Urothelium cell line (cell line): ENCODE data around the gene MAB21L4.

Experiments used
- DNase-seq: peaks from one replicate; pipeline ENCODE4 v3.0.0; 2011; ENCODE audit warnings: low spot score, mixed read lengths
- FAIRE-seq: peaks from 2 replicates; lab custom pipeline; 2011; peaks lifted over from hg19 to GRCh38; lab: Jason Lieb, UNC

Gene MAB21L4

DNA sequence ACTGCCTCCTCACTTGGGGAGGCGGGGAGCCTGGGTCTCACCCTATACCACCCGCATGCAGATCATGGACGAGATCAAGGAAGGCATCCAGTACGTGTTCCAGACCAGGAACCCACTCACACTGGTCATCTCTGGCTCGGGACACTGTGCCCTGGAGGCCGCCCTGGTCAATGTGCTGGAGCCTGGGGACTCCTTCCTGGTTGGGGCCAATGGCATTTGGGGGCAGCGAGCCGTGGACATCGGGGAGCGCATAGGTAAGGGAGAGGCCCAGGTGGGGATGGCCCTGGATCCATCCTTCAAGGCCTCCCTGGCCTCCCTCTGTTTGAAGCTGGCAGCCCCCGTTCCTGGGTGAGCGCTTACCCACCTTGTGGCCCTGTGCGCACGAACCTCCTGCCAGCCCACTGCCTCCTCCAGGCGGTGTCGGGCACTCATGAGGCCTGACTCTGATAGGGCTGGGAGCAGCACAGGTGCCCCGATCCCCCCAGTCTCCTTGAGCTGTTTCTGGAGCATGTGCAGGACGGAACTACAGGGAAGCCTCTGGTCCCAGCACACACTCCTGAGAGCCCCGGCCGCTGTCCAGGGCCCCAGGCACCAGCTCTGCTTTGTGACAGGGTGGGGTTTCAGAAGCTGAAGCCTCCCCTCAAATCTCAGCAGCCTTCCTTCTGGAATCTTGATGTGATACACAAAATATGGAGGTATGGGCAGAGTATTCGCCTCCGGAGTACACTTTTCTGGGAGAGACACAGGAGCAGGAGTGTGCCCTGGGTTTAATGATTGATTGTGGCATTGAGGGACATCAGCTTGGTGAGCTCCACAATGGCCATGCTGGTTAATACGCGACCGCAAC lies 26.6 kb downstream of the MAB21L4 start:
- DNase-seq (no peak), FAIRE-seq (no peak)

DNA sequence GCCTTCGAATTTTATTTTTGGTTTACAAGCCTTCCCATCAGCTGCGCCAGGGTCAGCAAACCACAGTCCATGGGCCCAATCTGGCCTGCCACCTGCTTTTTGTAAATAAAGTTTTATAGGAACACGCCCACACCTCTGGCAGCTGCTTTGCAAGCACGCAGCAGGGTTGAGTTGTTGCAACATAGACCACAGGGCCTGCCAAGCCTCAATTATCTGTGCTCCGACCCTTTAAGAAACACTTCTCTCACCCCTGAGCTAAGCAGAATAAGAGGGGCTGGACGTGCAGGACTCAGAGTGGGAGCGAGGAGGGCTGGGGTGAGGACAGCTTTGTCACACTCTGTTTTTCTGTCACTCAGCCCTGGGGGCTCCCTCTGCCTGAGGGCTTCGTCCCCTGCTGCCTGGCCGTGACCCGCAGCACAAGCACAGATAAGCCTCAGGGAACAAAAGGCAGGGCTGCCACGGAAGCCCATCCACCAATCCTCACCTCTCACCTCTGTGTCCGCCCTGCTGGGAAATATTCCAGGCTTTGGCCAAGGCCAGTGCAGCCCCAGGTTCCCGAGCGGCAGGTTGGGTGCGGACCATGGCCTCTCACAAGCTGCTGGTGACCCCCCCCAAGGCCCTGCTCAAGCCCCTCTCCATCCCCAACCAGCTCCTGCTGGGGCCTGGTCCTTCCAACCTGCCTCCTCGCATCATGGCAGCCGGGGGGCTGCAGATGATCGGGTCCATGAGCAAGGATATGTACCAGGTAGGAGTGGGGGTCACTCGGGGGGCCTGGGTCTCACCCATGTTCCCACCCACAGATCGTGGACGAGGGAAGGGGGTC lies 27.5 kb downstream of the MAB21L4 start, which contains the start of gene AGXT:
Gene AGXT, plus strand, starts transcription at position 539 of the 823 bp plus-strand sequence. Its CDS starts 42 bp downstream, at position 581.
- no peak for DNase-seq
- FAIRE-seq: no peak

DNA sequence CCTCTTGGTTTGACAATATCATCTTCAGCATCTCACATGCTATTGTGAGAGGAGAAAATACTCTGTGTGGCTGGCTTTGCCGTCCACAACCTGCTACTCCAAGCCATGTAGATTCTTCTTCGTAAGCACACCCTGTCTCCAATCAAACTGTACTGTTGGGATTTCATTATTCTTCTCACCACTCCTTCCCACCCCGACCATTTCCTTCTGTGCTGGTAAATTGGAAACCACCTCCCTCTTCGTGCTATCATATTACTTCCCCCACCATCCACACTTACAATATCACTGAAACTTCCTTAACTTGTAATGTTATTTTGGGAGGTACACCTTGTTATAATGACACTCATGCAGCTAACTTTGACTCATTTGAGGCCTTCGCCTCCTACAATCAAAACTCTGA lies 30.6 kb downstream of the MAB21L4 start:
- DNase-seq (no peak), FAIRE-seq (no peak)

DNA sequence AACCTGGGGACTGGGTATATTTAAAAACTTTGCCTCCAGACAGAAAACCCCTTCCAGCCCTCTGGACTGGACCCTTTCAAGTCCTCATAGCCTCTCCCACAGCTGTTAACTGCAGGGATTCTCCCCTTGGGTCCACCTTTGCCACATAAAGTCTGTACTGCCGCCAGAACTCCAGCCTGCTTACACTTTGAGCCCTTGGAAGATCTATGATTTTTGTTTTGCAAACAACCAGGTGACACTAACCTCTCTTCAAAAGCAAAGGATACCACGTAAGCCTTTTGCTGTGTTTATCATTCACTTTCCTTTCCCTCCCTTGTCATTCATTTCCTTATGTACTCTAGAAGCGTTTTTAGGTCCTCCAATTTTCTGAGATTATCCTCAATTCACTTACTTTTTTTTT lies 31.5 kb downstream of the MAB21L4 start:
- FAIRE-seq (no peak), DNase-seq (no peak)

DNA sequence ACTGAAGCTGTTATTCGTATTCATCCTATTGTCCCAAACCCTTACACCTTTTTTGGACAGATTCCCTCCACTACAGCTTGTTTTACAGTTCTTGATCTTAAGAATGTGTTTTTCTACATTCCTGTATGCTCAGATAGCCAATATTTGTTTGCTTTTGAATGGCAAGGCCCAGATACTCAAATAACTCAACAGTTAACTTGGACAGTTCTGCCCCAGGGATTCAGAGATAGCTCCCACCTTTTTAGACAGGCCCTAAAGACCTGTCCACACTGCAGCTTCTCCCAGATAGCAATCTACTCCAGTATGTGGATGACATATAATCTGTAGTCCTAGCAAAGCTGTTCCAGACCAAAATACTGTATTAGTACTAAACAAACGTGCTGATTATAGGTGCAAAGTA lies 34.4 kb downstream of the MAB21L4 start:
- no peak for FAIRE-seq
- no peak for DNase-seq

DNA sequence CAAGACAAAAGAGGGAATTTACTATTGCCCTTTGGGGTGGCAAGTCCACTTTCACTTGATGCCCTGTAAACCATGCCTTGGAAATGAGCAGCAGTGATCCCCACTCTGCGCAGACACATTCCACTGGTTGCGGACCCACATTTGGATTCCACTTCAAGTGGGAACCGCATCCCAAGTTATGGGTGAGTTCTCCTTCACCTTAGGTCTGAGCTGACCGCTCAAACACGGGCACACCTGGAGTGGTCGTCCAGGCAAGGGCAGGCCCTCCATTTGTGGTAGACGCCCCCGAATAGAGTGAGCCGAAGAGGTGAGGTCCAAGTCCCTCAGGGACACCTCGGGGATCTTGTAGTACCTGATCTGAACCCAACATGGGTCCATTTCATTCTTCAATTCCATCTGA lies 37.1 kb downstream of the MAB21L4 start:
- no peak for DNase-seq
- FAIRE-seq: no peak

DNA sequence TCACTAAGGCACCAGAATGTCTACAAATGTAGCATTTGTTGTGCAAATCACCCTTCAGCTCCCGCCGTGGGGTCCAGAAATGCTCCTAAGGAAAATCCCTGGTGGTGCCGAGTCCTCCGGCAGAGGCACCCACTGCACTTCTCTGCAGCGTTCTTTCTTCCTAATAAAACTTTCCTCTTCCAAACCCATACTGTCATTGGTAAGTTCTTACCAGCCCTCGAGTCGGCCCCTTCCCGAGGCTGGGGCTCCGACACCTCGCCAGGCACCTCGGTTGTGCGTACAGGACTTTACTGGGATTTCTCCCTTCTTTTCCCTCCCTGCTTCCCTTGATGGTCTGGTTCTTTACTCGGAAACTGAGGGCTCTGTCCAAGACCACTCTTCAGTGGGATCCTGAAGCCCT lies 37.6 kb downstream of the MAB21L4 start:
- FAIRE-seq (no peak), DNase-seq (no peak)

DNA sequence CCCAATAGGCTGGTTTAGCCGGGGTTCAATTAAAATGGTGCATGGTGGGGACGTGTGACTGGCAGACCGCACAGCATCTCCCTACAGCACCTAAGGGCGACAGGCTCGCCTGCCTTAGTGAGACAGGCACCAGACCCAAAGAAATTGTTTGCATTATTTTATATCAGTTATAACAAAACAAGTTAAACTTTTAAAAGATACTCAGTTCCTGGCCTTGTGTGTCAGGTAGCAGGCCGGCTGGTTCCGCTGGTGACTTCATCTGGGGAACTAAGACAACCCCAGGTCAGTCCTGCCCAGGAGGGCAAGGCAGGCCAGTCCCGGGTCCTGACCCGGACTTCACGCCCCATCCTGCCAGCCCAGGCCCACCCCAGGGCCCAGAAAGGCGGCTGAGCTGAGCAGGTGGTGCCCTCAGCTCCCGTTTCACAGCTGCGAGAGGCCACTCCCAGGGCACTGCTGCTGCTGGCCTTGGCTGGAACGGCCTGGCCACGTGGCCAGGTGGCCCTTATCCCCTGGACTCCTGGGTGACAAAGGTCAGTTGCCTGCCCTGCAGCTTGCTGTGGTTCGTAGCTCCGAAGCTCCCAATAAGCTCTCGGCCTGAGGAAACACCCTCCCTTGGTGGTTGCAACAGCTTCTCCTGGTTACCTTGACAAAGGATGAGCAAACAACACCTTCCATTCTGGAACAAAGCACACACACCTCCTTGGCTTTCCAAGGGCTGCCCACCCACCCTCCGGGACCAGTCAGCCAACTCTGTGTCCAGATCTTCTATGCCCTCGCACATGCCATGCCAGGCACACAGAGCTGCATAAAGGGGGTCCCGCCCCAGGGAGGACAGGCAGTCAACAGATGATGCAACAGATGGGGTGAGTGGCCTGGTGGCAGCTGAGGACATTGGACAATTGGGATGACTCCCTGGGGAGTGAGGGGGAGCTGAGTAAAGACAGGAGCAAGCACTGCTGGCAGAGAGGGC lies 38.6 kb downstream of the MAB21L4 start:
- DNase-seq (no peak), FAIRE-seq (no peak)

DNA sequence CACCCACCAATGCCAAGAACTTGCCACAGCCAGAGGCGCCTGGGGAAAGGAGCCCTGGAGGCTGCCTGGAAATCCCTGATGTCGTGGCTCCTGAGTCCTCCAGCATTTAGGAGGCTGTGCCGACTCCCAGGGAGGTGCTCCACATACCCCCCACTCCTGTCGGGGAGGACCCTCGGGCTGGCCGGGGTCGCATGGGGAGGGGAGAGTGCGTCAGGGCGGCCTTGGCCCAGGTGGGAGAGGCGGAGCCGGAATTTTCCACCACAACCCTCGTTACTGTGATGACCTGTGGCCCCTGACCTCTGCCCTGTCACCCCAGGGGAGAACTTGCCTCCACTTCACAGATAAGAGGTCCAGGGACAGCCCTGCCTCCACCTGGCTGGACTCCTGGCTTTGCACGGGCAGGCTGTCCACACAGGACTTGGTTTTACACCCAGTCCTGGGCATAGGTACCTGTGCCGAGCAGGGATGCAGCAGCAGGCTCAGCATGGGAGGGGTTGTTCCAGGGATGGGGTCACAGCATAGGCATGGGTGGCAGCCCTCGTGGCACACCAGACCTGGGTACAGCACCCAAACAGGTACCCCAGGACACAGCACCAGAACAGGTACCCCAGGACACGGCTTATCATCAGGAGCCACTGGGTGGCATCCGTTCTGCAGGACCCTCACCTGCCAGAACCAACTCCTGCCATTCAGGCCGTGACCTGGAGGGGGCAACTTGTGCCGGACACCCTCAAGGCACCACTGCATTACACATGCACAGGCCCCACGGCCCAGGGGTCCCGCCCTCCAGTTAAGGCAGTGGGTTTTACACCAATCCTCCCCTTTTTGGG lies 39.6 kb downstream of the MAB21L4 start:
- DNase-seq: no peak

DNA sequence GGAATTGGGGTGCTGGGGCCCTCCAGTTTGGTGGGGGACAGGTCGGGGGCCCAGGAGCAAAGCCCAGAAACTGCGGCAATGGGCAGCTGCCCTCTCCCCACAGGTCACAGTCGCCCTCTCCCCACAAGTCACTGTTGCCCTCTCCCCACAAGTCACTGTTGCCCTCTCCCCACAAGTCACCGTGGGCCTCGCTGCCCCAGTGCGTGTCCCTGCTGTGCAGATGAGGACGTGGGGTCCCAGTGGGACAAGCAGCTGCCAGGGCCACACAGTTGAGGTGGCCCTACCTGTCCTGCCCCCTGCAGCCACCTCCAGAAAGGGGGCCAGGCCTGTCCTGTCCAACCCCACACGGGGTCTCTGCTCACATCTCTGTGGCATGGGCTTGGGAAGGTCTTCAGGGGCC lies 40.3 kb downstream of the MAB21L4 start:
- FAIRE-seq: no peak
- DNase-seq: no peak

More for the DNA sequence above, 39.6 kb downstream of the MAB21L4 start:
- FAIRE-seq: no peak

DNA sequence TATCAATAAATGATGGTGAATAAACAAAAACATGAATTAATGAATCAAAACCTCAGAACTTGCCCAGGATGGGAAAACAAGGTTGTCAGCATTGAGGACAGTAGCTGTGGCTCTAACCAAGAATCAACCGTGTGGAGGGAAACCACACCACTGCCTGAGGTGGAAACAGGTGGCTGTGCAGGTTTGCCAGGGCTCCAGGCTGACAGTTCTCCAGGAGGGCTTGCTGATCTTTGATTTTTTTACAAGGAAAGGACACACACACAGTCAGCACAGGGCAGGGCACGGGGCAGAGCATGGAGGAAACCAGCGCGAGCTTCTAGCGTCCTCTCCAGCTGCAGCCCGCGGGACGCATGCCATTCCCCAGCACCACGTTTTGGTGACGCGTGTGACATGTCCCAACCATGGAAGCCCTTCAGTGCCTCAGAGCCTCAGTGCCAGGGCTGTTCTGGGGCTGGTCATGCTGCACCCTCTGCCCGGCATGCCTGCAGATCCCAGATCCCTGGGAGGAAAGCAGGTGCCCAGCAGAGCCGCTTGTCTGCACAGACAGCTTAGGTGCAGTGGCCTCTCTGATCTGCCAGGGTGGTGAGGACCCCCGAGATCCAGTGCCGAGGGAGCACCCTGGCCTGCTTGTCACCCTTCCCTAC lies 43.2 kb downstream of the MAB21L4 start:
- FAIRE-seq (no peak), DNase-seq (no peak)

DNA sequence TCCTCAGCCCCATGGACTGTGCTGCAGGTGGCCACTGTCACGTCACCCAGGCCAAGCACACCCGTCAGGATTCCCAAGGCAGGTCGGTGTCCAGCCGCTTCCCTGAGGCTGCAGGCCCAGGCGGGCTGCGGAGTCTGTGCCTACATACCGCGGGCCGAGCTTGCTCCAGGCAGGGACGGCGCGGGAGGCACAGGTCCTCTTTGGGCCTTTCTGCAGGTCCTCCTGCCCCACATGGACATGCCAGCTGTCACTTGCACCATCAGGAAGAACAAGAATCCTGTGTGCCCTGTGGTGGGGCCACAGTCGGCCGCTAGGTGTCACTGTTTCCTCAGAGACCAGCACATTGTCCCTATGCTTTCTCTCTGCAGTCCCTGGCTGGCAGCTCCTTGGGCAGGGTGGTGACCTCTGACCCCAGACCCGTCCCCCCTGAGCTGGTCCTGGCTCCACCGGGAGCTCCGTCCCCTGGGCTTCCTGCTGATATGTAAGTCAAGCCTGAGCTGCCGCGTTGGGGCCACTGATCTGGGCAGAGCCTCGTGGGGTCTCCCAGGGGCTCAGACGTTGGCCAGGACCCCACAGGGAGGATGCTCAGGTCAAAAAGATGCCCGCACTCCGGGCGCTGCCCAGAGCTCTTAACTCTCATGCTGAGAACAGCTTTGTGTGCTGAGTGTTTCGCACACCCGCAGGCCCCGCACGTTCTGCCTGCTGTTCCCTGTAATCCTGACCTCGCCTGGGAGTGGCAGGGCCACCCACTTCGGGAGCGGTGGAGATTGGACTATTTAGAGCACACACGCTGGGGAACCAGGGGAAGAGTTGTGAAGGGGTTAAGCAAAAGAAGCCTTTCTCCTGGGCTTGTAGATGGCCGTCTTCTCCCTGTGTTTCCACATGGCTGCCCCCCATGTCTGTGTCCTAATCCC lies 44.6 kb downstream of the MAB21L4 start:
- DNase-seq (peak; percentile 87), FAIRE-seq (peak; percentile 62)

DNA sequence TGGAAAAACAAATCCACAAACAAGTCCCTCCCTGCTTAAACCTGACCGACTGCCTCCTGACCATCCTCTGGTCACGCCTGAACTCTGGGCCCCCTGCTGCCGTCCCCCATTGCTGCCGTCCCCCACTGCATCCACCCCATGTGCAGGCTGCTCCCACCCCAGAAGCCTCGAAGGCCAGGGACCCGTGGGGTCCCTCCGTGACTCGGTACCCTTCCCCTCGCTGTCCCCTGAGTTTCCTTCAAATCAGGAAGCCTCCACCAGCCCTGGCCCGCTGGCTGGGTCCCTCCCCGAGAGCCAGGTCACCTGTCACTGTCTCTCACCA lies 45.2 kb downstream of the MAB21L4 start:
- no peak for FAIRE-seq
- no peak for DNase-seq

DNA sequence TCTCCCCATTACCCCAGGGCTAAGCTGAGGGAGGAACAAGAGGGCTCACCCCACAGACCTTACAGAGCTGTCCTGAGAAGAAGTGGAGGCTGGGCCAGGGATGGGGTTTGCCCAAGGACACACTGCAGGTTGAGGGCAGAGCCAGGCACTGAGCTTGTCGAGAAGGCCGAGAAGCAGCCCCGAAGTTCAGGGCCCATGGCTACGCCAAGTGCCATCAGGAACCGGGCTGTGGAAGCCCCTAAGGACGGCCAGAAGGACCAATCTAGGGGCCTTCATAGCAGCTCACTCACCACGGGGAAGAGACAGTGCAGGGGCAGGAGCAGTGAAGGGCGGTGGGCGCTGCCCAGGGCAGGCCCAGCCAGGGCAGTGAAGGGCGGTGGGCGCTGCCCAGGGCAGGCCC lies 45.9 kb downstream of the MAB21L4 start:
- DNase-seq: no peak
- FAIRE-seq: no peak

DNA sequence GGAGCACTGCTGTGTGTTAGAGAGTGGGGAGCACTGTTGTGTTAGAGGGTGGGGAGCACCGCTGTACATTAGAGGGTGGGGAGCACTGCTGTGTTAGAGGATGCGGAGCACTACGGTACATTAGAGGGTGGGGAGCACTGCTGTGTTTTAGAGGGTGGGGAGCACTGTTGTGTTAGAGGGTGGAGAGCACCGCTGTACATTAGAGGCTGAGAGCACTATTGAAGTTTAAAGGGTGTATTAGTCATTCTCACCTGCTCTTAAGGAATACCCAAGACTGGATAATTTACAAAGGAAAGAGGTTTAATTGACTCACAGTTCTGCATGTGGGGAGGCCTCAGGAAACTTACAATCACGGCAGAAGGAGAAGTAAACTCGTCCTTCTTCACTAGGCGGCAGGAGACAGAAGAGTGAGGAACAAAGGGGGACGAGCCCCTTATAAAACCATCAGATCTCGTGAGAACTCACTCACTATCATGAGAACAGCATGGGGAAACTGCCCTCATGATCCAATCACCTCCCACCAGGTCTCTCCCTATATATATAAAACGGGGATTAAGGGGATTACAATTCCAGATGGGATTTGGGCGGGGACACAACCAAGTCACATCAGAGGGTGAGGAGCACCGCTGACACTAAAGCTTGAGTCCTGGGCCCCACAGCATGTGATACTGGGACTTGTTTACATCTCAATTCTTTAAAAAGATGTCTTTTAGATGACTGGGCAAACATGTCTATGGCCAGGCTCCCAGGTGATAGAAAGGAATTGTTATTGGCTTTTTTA lies 46.9 kb downstream of the MAB21L4 start:
- FAIRE-seq (no peak), DNase-seq (no peak)

DNA sequence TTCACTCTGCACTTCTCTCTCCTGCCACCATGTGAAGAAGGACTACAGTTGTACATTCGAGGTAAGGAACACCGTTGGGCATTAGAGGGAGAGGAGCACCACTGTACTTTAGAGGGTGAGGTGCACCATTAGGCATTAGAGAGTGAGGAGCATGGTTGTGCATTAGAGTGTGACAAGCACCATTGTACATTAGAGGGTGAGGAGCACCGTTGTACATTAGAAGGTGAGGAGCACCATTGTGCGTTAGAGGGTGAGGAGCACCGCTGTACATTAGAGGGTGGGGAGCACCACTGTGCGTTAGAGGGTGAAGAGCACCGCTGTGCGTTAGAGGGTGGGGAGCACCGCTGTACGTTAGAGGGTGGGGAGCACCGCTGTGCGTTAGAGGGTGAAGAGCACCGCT lies 48.1 kb downstream of the MAB21L4 start:
- peak; percentile 30 for FAIRE-seq

DNA sequence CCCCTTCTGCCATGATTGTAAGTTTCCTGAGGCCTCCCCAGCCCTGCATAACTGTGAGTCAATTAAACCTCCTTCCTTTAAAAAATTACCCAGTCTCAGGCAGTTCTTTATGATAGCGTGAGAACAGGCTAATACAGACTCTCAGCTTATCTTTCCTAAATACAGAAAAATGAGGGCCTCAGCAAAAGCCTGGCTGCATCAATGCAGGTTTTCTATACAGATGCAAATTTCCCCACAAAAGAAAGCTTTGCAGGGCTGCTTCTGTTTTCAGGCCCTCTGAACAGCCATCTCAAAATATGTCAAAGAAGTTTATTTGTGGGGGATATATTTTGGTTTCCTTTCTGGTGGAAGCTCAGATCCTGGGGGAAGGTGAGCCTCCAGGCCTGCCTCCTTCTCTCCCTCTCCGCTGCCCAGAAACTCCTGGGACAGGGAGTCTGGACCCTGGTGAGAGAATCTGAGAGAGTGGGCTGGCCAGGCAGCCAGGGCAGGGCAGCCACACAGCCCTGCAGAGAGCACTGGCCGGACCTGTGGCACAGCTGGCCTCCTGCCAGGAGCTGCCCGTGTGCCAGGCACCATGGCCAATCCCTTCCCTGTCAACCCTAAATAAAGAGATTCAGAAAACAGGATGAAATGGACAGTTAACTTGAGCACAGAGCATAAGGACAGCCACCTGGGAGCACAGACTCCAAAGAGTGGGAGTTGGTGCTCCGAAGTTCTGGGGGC lies 48.9 kb downstream of the MAB21L4 start:
- FAIRE-seq (no peak), DNase-seq (no peak)

More for the DNA sequence above, 48.1 kb downstream of the MAB21L4 start:
- no peak for DNase-seq
